Liver (tissue), 9 donors: ENCODE measurements around the gene ALG8. TPM values are rescaled to one million over a fixed set of nuclear protein-coding genes. Genes with fewer than 3 reads are reported as not detected.

ENCODE experiments used
- DNase-seq: peaks from one replicate; pipeline ENCODE4 v3.0.0-alpha.2; 2017; ENCODE audit warnings: low spot score
- H3K27ac ChIP-seq, 2 donors: one replicate each; pipeline ENCODE4 v1.7.0; 2013; ENCODE audit warnings: inconsistent platforms in 2 of 2, low read length in 2 of 2, control low read depth in 1 of 2, low read depth in 1 of 2, mild to moderate bottlenecking in 1 of 2
- H3K27me3 ChIP-seq, 4 donors: one replicate each; pipeline versions ENCODE4 v1.6.1 to v1.7.0; 2013; ENCODE audit warnings: low read length in 3 of 4, inconsistent platforms in 1 of 4, mild to moderate bottlenecking in 1 of 4, moderate library complexity in 1 of 4; ENCODE audit not compliant: control insufficient read depth in 4 of 4, insufficient read depth in 4 of 4
- H3K36me3 ChIP-seq, 4 donors: one replicate each; pipeline versions ENCODE4 v1.6.1 to v1.7.0; 2013; ENCODE audit warnings: low read length in 3 of 4, mild to moderate bottlenecking in 3 of 4, low read depth in 1 of 4, moderate library complexity in 1 of 4; ENCODE audit not compliant: control insufficient read depth in 4 of 4, insufficient read depth in 3 of 4
- H3K4me1 ChIP-seq, 4 donors: one replicate each; pipeline versions ENCODE4 v1.6.1 to v1.7.0; 2013; ENCODE audit warnings: low read length in 3 of 4, mild to moderate bottlenecking in 3 of 4, moderate library complexity in 1 of 4; ENCODE audit not compliant: control insufficient read depth in 4 of 4, insufficient read depth in 4 of 4
- H3K4me3 ChIP-seq, 3 donors: one replicate each; pipeline versions ENCODE4 v1.6.1 to v1.7.0; 2013; ENCODE audit warnings: low read length in 3 of 3, control low read depth in 1 of 3, low read depth in 1 of 3, mild to moderate bottlenecking in 1 of 3
- H3K9ac ChIP-seq, 2 donors: one replicate each; pipeline ENCODE4 v1.7.0; 2013; ENCODE audit warnings: low read length in 2 of 2, mild to moderate bottlenecking in 2 of 2, moderate library complexity in 2 of 2, control low read depth in 1 of 2, low read depth in 1 of 2
- H3K9me3 ChIP-seq, 4 donors: one replicate each; pipeline versions ENCODE4 v1.6.1 to v1.7.0; 2013; ENCODE audit warnings: low read length in 3 of 4; ENCODE audit not compliant: control insufficient read depth in 4 of 4
- ATF3 ChIP-seq: IDR thresholded peaks from 2 replicates; pipeline ENCODE4 v1.6.1; 2016; ENCODE audit warnings: antibody characterized with exemption
- EGR1 ChIP-seq, 2 donors: IDR thresholded peaks; 2 replicates each; pipeline ENCODE4 v1.6.1; 2016 to 2018; ENCODE audit warnings: antibody characterized with exemption in 2 of 2, low read depth in 2 of 2
- FOXA1 ChIP-seq: IDR thresholded peaks from 2 replicates; pipeline ENCODE4 v1.6.1; 2016; ENCODE audit warnings: antibody characterized with exemption
- FOXA2 ChIP-seq: IDR thresholded peaks from 2 replicates; pipeline ENCODE4 v1.6.1; 2016; ENCODE audit warnings: antibody characterized with exemption
- GABPA ChIP-seq, 2 donors: IDR thresholded peaks in 1 of 2; conservative IDR thresholded peaks in 1 of 2; 2 replicates each; pipeline ENCODE4 v1.6.1; 2016; ENCODE audit warnings: antibody characterized with exemption in 2 of 2, mild to moderate bottlenecking in 1 of 2, moderate library complexity in 1 of 2
- HNF4A ChIP-seq, 2 donors: conservative IDR thresholded peaks; 2 replicates each; pipeline ENCODE4 v1.6.1; 2016; ENCODE audit warnings: antibody characterized with exemption in 2 of 2, mild to moderate bottlenecking in 2 of 2
- HNF4G ChIP-seq: IDR thresholded peaks from 2 replicates; pipeline ENCODE4 v1.6.1; 2016; ENCODE audit warnings: antibody characterized with exemption
- MAX ChIP-seq: IDR thresholded peaks from 2 replicates; pipeline ENCODE4 v1.6.1; 2016; ENCODE audit warnings: antibody characterized with exemption
- NR2F2 ChIP-seq: IDR thresholded peaks from 2 replicates; pipeline ENCODE4 v1.6.1; 2016; ENCODE audit warnings: antibody characterized with exemption
- RAD21 ChIP-seq, 2 donors: IDR thresholded peaks; 2 replicates each; pipeline ENCODE4 v1.6.1; 2016; ENCODE audit warnings: antibody characterized with exemption in 2 of 2, mild to moderate bottlenecking in 2 of 2
- RXRA ChIP-seq, 2 donors: IDR thresholded peaks; 2 replicates each; pipeline ENCODE4 v1.6.1; 2017 to 2018; ENCODE audit warnings: antibody characterized with exemption in 2 of 2, mild to moderate bottlenecking in 1 of 2
- SP1 ChIP-seq: IDR thresholded peaks from 2 replicates; pipeline ENCODE4 v1.6.1; 2018; ENCODE audit warnings: antibody characterized with exemption, mild to moderate bottlenecking
- TAF1 ChIP-seq: conservative IDR thresholded peaks from 2 replicates; pipeline ENCODE4 v1.6.1; 2016; ENCODE audit warnings: antibody characterized with exemption, mild to moderate bottlenecking
- YY1 ChIP-seq: IDR thresholded peaks from 2 replicates; pipeline ENCODE4 v1.6.1; 2016; ENCODE audit warnings: antibody characterized with exemption, mild to moderate bottlenecking
- WGBS: extraction: QIAGEN DNeasy Blood & Tissue Kit; methylation state at CpG from one replicate; pipeline ENCODE4 v1.1.7; 2013; 5-methylcytosine and 5-hydroxymethylcytosine counted together
- polyA plus RNA-seq, 2 donors: library from polyadenylated mRNA; stranded (reverse) in 1 of 2; unstranded in 1 of 2; fragments of 200-250 nt in 1 of 2; fragments of >200 nt in 1 of 2; fragmentation: Nextera tagmentation in 1 of 2; extraction: Ambion mirVana in 1 of 2; gene quantifications; one replicate each; pipeline versions ENCODE4 v1.2.1 to v1.2.3, GENCODE V29; 2013 to 2015
- total RNA-seq, 2 donors: library from RNA; depleted of rRNA; stranded (reverse); fragments of >200 nt; gene quantifications; one replicate each; pipeline ENCODE4 v1.2.3, GENCODE V29; 2014
- TF ChIP-seq, protein P1 (sequence below): IDR thresholded peaks from 2 replicates; pipeline ENCODE4 v1.6.1; 2016; ENCODE audit warnings: antibody characterized with exemption
- TF ChIP-seq, protein P2 (sequence below): IDR thresholded peaks from 2 replicates; pipeline ENCODE4 v1.6.1; 2016; ENCODE audit warnings: antibody characterized with exemption, mild to moderate bottlenecking
- TF ChIP-seq, protein P3 (sequence below): fragments of 150-350 bp; IDR thresholded peaks from 2 replicates; pipeline ENCODE4 v1.5.1; 2017; ENCODE audit warnings: improper control_type of control experiment, low read depth, low read length; ENCODE audit not compliant: missing input control
- donor health status: healthy.
- donor health status: healthy.
- donor health status: healthy.
- donor health status: healthy.
- donor health status: healthy.

The ALG8 gene
- total and polyA plus RNA-seq, 4 donors, result 29.4 to 46.0 (median 38.0) TPM

- DNase-seq, result no peak
- peak overlapping the region; percentile 57 to 78 for H3K27ac ChIP-seq
- 36% methylated on average over 5 of the region's 5 CpGs for WGBS
These were observed 22.5 kb upstream of the ALG8 start for GRCh38 chr11:78161962-78162371.

More at GRCh38 chr11:78161962-78162371, 22.5 kb upstream of the ALG8 start:
- TF ChIP-seq HNF4G (no peak), EGR1 (IDR thresholded peaks at IDR 0.05; ENCODE audit: low read depth in 2 of 2) (no peak), GABPA (IDR thresholded peaks at IDR 0.05 in 1 of 2, conservative IDR thresholded peaks at IDR 0.05 in 1 of 2) (no peak), RAD21 (IDR thresholded peaks at IDR 0.05) (no peak), YY1 (no peak), SP1 (no peak), FOXA2 (no peak), MAX (no peak), HNF4A (conservative IDR thresholded peaks at IDR 0.05) (no peak), NR2F2 (no peak), RXRA (IDR thresholded peaks at IDR 0.05) (no peak), ATF3 (no peak), FOXA1 (no peak), TAF1 (no peak)
- TF ChIP-seq, protein P1, sequence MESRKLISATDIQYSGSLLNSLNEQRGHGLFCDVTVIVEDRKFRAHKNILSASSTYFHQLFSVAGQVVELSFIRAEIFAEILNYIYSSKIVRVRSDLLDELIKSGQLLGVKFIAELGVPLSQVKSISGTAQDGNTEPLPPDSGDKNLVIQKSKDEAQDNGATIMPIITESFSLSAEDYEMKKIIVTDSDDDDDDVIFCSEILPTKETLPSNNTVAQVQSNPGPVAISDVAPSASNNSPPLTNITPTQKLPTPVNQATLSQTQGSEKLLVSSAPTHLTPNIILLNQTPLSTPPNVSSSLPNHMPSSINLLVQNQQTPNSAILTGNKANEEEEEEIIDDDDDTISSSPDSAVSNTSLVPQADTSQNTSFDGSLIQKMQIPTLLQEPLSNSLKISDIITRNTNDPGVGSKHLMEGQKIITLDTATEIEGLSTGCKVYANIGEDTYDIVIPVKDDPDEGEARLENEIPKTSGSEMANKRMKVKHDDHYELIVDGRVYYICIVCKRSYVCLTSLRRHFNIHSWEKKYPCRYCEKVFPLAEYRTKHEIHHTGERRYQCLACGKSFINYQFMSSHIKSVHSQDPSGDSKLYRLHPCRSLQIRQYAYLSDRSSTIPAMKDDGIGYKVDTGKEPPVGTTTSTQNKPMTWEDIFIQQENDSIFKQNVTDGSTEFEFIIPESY, result no peak
- TF ChIP-seq, protein P2, sequence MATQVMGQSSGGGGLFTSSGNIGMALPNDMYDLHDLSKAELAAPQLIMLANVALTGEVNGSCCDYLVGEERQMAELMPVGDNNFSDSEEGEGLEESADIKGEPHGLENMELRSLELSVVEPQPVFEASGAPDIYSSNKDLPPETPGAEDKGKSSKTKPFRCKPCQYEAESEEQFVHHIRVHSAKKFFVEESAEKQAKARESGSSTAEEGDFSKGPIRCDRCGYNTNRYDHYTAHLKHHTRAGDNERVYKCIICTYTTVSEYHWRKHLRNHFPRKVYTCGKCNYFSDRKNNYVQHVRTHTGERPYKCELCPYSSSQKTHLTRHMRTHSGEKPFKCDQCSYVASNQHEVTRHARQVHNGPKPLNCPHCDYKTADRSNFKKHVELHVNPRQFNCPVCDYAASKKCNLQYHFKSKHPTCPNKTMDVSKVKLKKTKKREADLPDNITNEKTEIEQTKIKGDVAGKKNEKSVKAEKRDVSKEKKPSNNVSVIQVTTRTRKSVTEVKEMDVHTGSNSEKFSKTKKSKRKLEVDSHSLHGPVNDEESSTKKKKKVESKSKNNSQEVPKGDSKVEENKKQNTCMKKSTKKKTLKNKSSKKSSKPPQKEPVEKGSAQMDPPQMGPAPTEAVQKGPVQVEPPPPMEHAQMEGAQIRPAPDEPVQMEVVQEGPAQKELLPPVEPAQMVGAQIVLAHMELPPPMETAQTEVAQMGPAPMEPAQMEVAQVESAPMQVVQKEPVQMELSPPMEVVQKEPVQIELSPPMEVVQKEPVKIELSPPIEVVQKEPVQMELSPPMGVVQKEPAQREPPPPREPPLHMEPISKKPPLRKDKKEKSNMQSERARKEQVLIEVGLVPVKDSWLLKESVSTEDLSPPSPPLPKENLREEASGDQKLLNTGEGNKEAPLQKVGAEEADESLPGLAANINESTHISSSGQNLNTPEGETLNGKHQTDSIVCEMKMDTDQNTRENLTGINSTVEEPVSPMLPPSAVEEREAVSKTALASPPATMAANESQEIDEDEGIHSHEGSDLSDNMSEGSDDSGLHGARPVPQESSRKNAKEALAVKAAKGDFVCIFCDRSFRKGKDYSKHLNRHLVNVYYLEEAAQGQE, result no peak
- TF ChIP-seq, protein P3, sequence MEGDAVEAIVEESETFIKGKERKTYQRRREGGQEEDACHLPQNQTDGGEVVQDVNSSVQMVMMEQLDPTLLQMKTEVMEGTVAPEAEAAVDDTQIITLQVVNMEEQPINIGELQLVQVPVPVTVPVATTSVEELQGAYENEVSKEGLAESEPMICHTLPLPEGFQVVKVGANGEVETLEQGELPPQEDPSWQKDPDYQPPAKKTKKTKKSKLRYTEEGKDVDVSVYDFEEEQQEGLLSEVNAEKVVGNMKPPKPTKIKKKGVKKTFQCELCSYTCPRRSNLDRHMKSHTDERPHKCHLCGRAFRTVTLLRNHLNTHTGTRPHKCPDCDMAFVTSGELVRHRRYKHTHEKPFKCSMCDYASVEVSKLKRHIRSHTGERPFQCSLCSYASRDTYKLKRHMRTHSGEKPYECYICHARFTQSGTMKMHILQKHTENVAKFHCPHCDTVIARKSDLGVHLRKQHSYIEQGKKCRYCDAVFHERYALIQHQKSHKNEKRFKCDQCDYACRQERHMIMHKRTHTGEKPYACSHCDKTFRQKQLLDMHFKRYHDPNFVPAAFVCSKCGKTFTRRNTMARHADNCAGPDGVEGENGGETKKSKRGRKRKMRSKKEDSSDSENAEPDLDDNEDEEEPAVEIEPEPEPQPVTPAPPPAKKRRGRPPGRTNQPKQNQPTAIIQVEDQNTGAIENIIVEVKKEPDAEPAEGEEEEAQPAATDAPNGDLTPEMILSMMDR, result no peak
- H3K9ac ChIP-seq, result no peak overlapping the region
- H3K9me3 ChIP-seq, result no peaks in the 10 kb centered on the region
- peaks cover 27 to 69% (median 59%) of the 10 kb centered on the region in 4 donors for H3K4me1 ChIP-seq
- no peaks in the 10 kb centered on the region for H3K36me3 ChIP-seq
- no peaks in the 10 kb centered on the region for H3K27me3 ChIP-seq
- H3K4me3 ChIP-seq, result no peak overlapping the region
